HepG2 (cell line): Measurements from ENCODE around the gene BACH1. TPM values are rescaled to one million over a fixed set of nuclear protein-coding genes. Genes with fewer than 3 reads are reported as not detected.
A peak's percentile ranks its signal among the peaks of the same experiment; 100 is the strongest.

Source experiments
- EZH2 ChIP-seq: conservative IDR thresholded peaks from 2 replicates; pipeline ENCODE4 v1.6.1; 2012; ENCODE audit warnings: mild to moderate bottlenecking, low read depth, low read length, moderate library complexity
- RCOR2 ChIP-seq: IDR thresholded peaks from 2 replicates; pipeline ENCODE4 v1.6.1; 2016; ENCODE audit warnings: missing biosample characterization, missing genetic modification reagents
- SIN3B ChIP-seq: fragments of 150-350 bp; IDR thresholded peaks from 2 replicates; pipeline ENCODE4 v1.6.1; 2014; ENCODE audit warnings: low read length
- SIX1 ChIP-seq: sonication (generic); formaldehyde crosslinking; IDR thresholded peaks from 2 replicates; pipeline ENCODE4 v1.4.0; 2020; ENCODE audit warnings: missing genetic modification reagents, borderline replicate concordance
- SRY ChIP-seq: sonication (generic); formaldehyde crosslinking; IDR thresholded peaks from 2 replicates; pipeline ENCODE4 v1.8.0; 2022; ENCODE audit warnings: mild to moderate bottlenecking, missing genetic modification reagents
- TCF7 ChIP-seq: sonication (generic); IDR thresholded peaks from 2 replicates; pipeline ENCODE4 v1.6.1; 2016; ENCODE audit warnings: antibody characterized with exemption, low read depth
- ZNF20 ChIP-seq: sonication (generic); formaldehyde crosslinking; IDR thresholded peaks from 2 replicates; pipeline ENCODE4 v1.4.0; 2020; ENCODE audit warnings: mild to moderate bottlenecking, moderate library complexity, missing genetic modification reagents
- ZNF615 ChIP-seq: sonication (generic); formaldehyde crosslinking; IDR thresholded peaks from 2 replicates; pipeline ENCODE4 v1.5.0; 2020; ENCODE audit warnings: mild to moderate bottlenecking, missing genetic modification reagents, borderline replicate concordance
- polyA plus RNA-seq, 8 experiments: library from polyadenylated mRNA; depleted of rRNA in 3 of 8; stranded (reverse) in 7 of 8; unstranded in 1 of 8; fragments of >200 nt; fragmentation: Illumina TruSeq in 4 of 8; extraction: Trizol in 4 of 8; gene quantifications; 2 replicates each; pipeline versions ENCODE4 v1.2.1 to v1.2.3, GENCODE V29; 2011 to 2016; ENCODE audit warnings: low read depth in 4 of 8, missing spikeins in 1 of 8, mixed read lengths in 1 of 8; ENCODE audit not compliant: insufficient read depth in 1 of 8
- total RNA-seq, 5 experiments: library from RNA; depleted of rRNA; stranded (reverse); fragments of >200 nt; fragmentation: Illumina TruSeq; extraction: Trizol; gene quantifications; 2 replicates each; pipeline ENCODE4 v1.2.3, GENCODE V29; 2016; ENCODE audit warnings: low read depth in 1 of 5
- TF ChIP-seq, protein P1 (sequence below), 2 experiments: fragments of 450-650 bp in 1 of 2; sonication (generic) in 1 of 2; formaldehyde crosslinking in 1 of 2; IDR thresholded peaks; 2 replicates each; pipeline versions ENCODE4 v1.6.1 to v1.8.0; 2016 to 2022; ENCODE audit warnings: antibody characterized with exemption in 1 of 2, mild to moderate bottlenecking in 1 of 2, missing genetic modification reagents in 1 of 2
- TF ChIP-seq, protein P2 (sequence below): sonication (generic); formaldehyde crosslinking; conservative IDR thresholded peaks from 2 replicates; pipeline ENCODE4 v1.4.0; 2020; ENCODE audit warnings: missing genetic modification reagents
- TF ChIP-seq, protein P3 (sequence below): sonication (generic); formaldehyde crosslinking; IDR thresholded peaks from 2 replicates; pipeline ENCODE4 v1.5.1; 2020; ENCODE audit warnings: mild to moderate bottlenecking, missing genetic modification reagents, moderate library complexity
- TF ChIP-seq, protein P4 (sequence below): sonication (generic); formaldehyde crosslinking; IDR thresholded peaks from 2 replicates; pipeline ENCODE4 v1.4.0; 2020; ENCODE audit warnings: missing genetic modification reagents, low read depth, mild to moderate bottlenecking, borderline replicate concordance

BACH1 gene
- total and polyA plus RNA-seq, 2 of the 13 experiments (the other 11 are each of a cell fraction or from before 2014, with no cell fraction given), result 16.5 to 51.7 TPM

DNA sequence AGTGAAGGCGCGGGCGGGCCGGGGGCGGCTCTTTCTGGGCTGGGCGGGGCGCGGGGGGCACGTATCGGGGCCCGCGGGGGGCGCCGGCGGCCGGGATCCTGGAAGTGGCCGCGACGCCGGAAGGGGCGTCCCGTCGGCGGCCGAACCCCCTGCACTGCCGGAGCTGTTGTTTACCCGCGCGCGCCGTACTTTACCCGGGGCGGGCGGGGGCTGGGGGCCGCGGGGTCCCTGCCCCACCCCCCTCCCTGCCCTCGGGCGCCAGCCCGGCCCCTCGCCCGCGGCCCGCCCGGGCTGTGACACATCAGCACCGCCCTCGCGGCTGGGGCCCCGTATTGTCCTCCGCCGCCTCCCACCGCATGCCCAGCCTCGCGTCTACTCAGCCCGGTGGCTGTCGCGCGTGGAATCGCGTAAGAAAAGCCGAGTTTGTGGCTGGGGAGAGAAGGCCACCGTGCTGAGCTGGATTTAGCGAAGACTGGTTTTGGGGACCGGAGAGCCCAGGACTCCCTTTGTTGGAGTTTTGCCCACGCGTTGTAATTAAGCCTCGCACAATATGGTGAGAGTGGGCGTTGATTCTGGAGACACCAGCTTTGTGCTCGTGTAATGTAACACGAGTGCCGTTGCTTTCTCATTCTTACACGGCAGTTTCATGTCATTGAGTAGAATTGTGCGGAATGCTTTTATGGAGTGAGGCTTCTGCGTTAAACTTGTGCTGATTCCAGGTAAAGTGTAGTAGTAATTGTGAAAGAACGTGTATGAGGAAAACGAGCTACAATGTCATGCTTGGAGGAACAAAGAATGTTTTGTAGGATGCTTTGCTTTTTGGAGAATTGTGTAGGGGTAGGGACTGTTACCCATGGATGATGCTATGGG, 559 bp downstream of the BACH1 start (continued):
- TF ChIP-seq, protein P1, sequence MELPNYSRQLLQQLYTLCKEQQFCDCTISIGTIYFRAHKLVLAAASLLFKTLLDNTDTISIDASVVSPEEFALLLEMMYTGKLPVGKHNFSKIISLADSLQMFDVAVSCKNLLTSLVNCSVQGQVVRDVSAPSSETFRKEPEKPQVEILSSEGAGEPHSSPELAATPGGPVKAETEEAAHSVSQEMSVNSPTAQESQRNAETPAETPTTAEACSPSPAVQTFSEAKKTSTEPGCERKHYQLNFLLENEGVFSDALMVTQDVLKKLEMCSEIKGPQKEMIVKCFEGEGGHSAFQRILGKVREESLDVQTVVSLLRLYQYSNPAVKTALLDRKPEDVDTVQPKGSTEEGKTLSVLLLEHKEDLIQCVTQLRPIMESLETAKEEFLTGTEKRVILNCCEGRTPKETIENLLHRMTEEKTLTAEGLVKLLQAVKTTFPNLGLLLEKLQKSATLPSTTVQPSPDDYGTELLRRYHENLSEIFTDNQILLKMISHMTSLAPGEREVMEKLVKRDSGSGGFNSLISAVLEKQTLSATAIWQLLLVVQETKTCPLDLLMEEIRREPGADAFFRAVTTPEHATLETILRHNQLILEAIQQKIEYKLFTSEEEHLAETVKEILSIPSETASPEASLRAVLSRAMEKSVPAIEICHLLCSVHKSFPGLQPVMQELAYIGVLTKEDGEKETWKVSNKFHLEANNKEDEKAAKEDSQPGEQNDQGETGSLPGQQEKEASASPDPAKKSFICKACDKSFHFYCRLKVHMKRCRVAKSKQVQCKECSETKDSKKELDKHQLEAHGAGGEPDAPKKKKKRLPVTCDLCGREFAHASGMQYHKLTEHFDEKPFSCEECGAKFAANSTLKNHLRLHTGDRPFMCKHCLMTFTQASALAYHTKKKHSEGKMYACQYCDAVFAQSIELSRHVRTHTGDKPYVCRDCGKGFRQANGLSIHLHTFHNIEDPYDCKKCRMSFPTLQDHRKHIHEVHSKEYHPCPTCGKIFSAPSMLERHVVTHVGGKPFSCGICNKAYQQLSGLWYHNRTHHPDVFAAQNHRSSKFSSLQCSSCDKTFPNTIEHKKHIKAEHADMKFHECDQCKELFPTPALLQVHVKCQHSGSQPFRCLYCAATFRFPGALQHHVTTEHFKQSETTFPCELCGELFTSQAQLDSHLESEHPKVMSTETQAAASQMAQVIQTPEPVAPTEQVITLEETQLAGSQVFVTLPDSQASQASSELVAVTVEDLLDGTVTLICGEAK (IDR thresholded peaks at IDR 0.05), result no peak
- TF ChIP-seq, protein P1 (CRISPR knock-in tag; IDR thresholded peaks at IDR 0.05), result no peak
- no peak for TF ChIP-seq SRY (CRISPR knock-in tag)
- TF ChIP-seq EZH2, result no peak
- 0 out of 2 replicates have a peak, but pooled peaks have one; percentile 51 for TF ChIP-seq ZNF615
- TF ChIP-seq TCF7, result no peak
- TF ChIP-seq, protein P2, sequence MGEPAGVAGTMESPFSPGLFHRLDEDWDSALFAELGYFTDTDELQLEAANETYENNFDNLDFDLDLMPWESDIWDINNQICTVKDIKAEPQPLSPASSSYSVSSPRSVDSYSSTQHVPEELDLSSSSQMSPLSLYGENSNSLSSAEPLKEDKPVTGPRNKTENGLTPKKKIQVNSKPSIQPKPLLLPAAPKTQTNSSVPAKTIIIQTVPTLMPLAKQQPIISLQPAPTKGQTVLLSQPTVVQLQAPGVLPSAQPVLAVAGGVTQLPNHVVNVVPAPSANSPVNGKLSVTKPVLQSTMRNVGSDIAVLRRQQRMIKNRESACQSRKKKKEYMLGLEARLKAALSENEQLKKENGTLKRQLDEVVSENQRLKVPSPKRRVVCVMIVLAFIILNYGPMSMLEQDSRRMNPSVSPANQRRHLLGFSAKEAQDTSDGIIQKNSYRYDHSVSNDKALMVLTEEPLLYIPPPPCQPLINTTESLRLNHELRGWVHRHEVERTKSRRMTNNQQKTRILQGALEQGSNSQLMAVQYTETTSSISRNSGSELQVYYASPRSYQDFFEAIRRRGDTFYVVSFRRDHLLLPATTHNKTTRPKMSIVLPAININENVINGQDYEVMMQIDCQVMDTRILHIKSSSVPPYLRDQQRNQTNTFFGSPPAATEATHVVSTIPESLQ (CRISPR knock-in tag), result no peak; the same call in 1 of the 2 replicates
- TF ChIP-seq, protein P3, sequence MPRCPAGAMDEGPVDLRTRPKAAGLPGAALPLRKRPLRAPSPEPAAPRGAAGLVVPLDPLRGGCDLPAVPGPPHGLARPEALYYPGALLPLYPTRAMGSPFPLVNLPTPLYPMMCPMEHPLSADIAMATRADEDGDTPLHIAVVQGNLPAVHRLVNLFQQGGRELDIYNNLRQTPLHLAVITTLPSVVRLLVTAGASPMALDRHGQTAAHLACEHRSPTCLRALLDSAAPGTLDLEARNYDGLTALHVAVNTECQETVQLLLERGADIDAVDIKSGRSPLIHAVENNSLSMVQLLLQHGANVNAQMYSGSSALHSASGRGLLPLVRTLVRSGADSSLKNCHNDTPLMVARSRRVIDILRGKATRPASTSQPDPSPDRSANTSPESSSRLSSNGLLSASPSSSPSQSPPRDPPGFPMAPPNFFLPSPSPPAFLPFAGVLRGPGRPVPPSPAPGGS (CRISPR knock-in tag), result 0 out of 2 replicates have a peak, but pooled peaks have one; percentile 10
- no peak for TF ChIP-seq ZNF20 (CRISPR knock-in tag)
- TF ChIP-seq, protein P4, sequence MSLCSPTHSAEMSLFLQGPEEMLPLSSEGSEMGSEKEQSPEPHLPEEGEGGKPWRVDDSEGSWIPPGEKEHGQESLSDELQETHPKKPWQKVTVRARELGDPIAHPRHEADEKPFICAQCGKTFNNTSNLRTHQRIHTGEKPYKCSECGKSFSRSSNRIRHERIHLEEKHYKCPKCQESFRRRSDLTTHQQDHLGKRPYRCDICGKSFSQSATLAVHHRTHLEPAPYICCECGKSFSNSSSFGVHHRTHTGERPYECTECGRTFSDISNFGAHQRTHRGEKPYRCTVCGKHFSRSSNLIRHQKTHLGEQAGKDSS (CRISPR knock-in tag), result 0 out of 2 replicates have a peak, but pooled peaks have one; percentile 29
- no peak for TF ChIP-seq RCOR2
- TF ChIP-seq SIX1 (CRISPR knock-in tag), result no peak
- no peak for TF ChIP-seq SIN3B
